Mesenchymal stem cell (in vitro differentiated cells and primary cell): Measurements from ENCODE around the gene NREP.
A peak's percentile ranks its signal among the peaks of the same experiment; 100 is the strongest.

Experiments
- DNase-seq: peaks from one replicate; pipeline ENCODE4 v3.0.0-alpha.2; 2013
- H2AFZ ChIP-seq: one replicate; pipeline ENCODE4 v1.6.1; 2013; ENCODE audit warnings: low read depth, mild to moderate bottlenecking, control low read depth, inconsistent platforms, low read length, moderate library complexity
- H2AK5ac ChIP-seq: 2 replicates; pipeline ENCODE4 v1.6.1; 2013; ENCODE audit warnings: low read length, moderate library complexity, mild to moderate bottlenecking, inconsistent platforms; ENCODE audit not compliant: severe bottlenecking
- H2BK120ac ChIP-seq: one replicate; pipeline ENCODE4 v1.6.1; 2013; ENCODE audit warnings: low read depth, mild to moderate bottlenecking, inconsistent platforms, low read length, moderate library complexity
- H2BK12ac ChIP-seq, 2 experiments: one replicate each; pipeline ENCODE4 v1.6.1; 2013; ENCODE audit warnings: inconsistent platforms in 2 of 2, low read length in 2 of 2, mild to moderate bottlenecking in 2 of 2, moderate library complexity in 2 of 2, control low read depth in 1 of 2
- H2BK15ac ChIP-seq: one replicate; pipeline ENCODE4 v1.6.1; 2013; ENCODE audit warnings: mild to moderate bottlenecking, low read depth, inconsistent platforms; ENCODE audit not compliant: poor library complexity, severe bottlenecking
- H2BK5ac ChIP-seq: 2 replicates; pipeline ENCODE4 v1.6.1; 2013; ENCODE audit warnings: low read depth, mild to moderate bottlenecking, low read length, control low read depth, inconsistent platforms; ENCODE audit not compliant: poor library complexity, severe bottlenecking
- H3K14ac ChIP-seq, 2 experiments: one replicate each; pipeline ENCODE4 v1.6.1; 2013; ENCODE audit warnings: inconsistent platforms in 2 of 2, low read length in 2 of 2, control low read depth in 1 of 2, mild to moderate bottlenecking in 1 of 2, moderate library complexity in 1 of 2
- H3K18ac ChIP-seq, 2 experiments: one replicate each; pipeline ENCODE4 v1.6.1; 2013; ENCODE audit warnings: inconsistent platforms in 2 of 2, low read length in 2 of 2, control low read depth in 1 of 2, low read depth in 1 of 2, mild to moderate bottlenecking in 1 of 2
- H3K23ac ChIP-seq, 2 experiments: one replicate each; pipeline ENCODE4 v1.6.1; 2013; ENCODE audit warnings: inconsistent platforms in 2 of 2, low read length in 2 of 2, mild to moderate bottlenecking in 2 of 2, moderate library complexity in 2 of 2, control low read depth in 1 of 2
- H3K27ac ChIP-seq: 2 replicates; pipeline ENCODE4 v1.5.1; 2013; ENCODE audit warnings: mild to moderate bottlenecking, moderate library complexity, low read length, control low read depth, inconsistent platforms; ENCODE audit not compliant: poor library complexity, severe bottlenecking
- H3K27me3 ChIP-seq, 2 experiments: 2 replicates each; pipeline versions ENCODE4 v1.6.1 to v1.7.0; 2013; ENCODE audit warnings: low read length in 2 of 2, mild to moderate bottlenecking in 2 of 2, moderate library complexity in 2 of 2, control low read depth in 1 of 2, inconsistent platforms in 1 of 2; ENCODE audit not compliant: control insufficient read depth in 1 of 2, insufficient read depth in 1 of 2
- H3K36me3 ChIP-seq, 2 experiments: 2 replicates each; pipeline versions ENCODE4 v1.6.1 to v1.7.0; 2013; ENCODE audit warnings: low read length in 2 of 2, control low read depth in 1 of 2, inconsistent platforms in 1 of 2, low read depth in 1 of 2, mild to moderate bottlenecking in 1 of 2; ENCODE audit not compliant: insufficient read depth in 2 of 2, control insufficient read depth in 1 of 2
- H3K4ac ChIP-seq, 2 experiments: one replicate each; pipeline ENCODE4 v1.6.1; 2013; ENCODE audit warnings: inconsistent platforms in 2 of 2, low read length in 2 of 2, mild to moderate bottlenecking in 2 of 2, moderate library complexity in 2 of 2, control low read depth in 1 of 2, low read depth in 1 of 2
- H3K4me1 ChIP-seq: 2 replicates; pipeline ENCODE4 v1.6.1; 2013; ENCODE audit warnings: low read depth, low read length, control low read depth; ENCODE audit not compliant: control insufficient read depth, insufficient read depth
- H3K4me2 ChIP-seq: 2 replicates; pipeline ENCODE4 v1.6.1; 2013; ENCODE audit warnings: low read length, mild to moderate bottlenecking, inconsistent platforms; ENCODE audit not compliant: poor library complexity, severe bottlenecking
- H3K4me3 ChIP-seq, 2 experiments: 2 replicates each; pipeline versions ENCODE4 v1.5.1 to v1.7.0; 2013; ENCODE audit warnings: low read length in 2 of 2, mild to moderate bottlenecking in 2 of 2, control low read depth in 1 of 2, low read depth in 1 of 2; ENCODE audit not compliant: insufficient read depth in 1 of 2
- H3K79me1 ChIP-seq: replicated peaks from 2 replicates; pipeline ENCODE4 v1.6.1; 2013; ENCODE audit warnings: mild to moderate bottlenecking, control low read depth, low read length, inconsistent platforms; ENCODE audit not compliant: poor library complexity, severe bottlenecking
- H3K9ac ChIP-seq: 2 replicates; pipeline ENCODE4 v1.7.0; 2013; ENCODE audit warnings: mild to moderate bottlenecking, low read length, moderate library complexity
- H3K9me3 ChIP-seq: 2 replicates; pipeline ENCODE4 v1.7.0; 2013; ENCODE audit warnings: mild to moderate bottlenecking, low read length; ENCODE audit not compliant: control insufficient read depth
- H4K8ac ChIP-seq: one replicate; pipeline ENCODE4 v1.6.1; 2013; ENCODE audit warnings: inconsistent platforms, mild to moderate bottlenecking, low read length, moderate library complexity
- H4K91ac ChIP-seq: one replicate; pipeline ENCODE4 v1.6.1; 2013; ENCODE audit warnings: mild to moderate bottlenecking, low read length, inconsistent platforms
- WGBS: methylation state at CpG from one replicate; pipeline ENCODE4 v1.1.7; 2013; ENCODE audit warnings: mixed read lengths; 5-methylcytosine and 5-hydroxymethylcytosine counted together

Gene NREP

GRCh38 chr5:111753884-111754589 lies 3.0 kb downstream of the NREP start:
- DNase-seq = no peak
- Histone ChIP-seq H3K27ac (no peak overlapping the region), H3K23ac (no peak overlapping the region), H3K9me3 (no peaks in the 10 kb centered on the region), H2BK120ac (no peak overlapping the region), H2AK5ac (no peak overlapping the region), H4K8ac (no peak overlapping the region), H3K36me3 (peaks cover 3 to 14% of the 10 kb centered on the region in 2 experiments), H2BK5ac (no peak overlapping the region), H3K4me2 (no peak overlapping the region), H3K4me3 (peak overlapping the region in 1 of 2 experiments; percentile 82), H2AFZ (no peak overlapping the region), H3K4me1 (peaks cover 6% of the 10 kb centered on the region), H3K4ac (no peak overlapping the region), H3K79me1 (peaks cover 3% of the 10 kb centered on the region), H2BK12ac (no peak overlapping the region), H3K9ac (peak overlapping the region; percentile 90), H3K18ac (no peak overlapping the region), H3K14ac (no peak overlapping the region), H4K91ac (no peak overlapping the region), H2BK15ac (no peak overlapping the region), H3K27me3 (no peaks in the 10 kb centered on the region)
- 83% methylated on average over 2 of the region's 3 CpGs for WGBS

- 94% methylated on average over 1 of the region's 2 CpGs for WGBS
- no peak overlapping the region for H2BK120ac ChIP-seq
- H3K4me1 ChIP-seq = peaks cover 6% of the 10 kb centered on the region
- no peak overlapping the region for H2BK5ac ChIP-seq
- no peaks in the 10 kb centered on the region for H3K9me3 ChIP-seq
- no peak overlapping the region for H3K4me2 ChIP-seq
- peaks cover 2% of the 10 kb centered on the region for H3K79me1 ChIP-seq
- no peak overlapping the region for H2AFZ ChIP-seq
- H3K9ac ChIP-seq = no peak overlapping the region
- no peak overlapping the region for H3K4ac ChIP-seq
- DNase-seq = no peak
- no peak overlapping the region for H3K18ac ChIP-seq
- no peak overlapping the region for H2AK5ac ChIP-seq
- H3K27ac ChIP-seq = no peak overlapping the region
- H4K8ac ChIP-seq = no peak overlapping the region
- H3K36me3 ChIP-seq = peaks cover 3 to 14% of the 10 kb centered on the region in 2 experiments
- no peak overlapping the region for H3K23ac ChIP-seq
- no peak overlapping the region for H2BK15ac ChIP-seq
- H3K14ac ChIP-seq = no peak overlapping the region
- H3K27me3 ChIP-seq = no peaks in the 10 kb centered on the region
- H4K91ac ChIP-seq = no peak overlapping the region
- no peak overlapping the region for H3K4me3 ChIP-seq
- H2BK12ac ChIP-seq = no peak overlapping the region
Observed at GRCh38 chr5:111752426-111752965, 4.5 kb downstream of the NREP start.

- Histone ChIP-seq H3K4me3 (no peak overlapping the region), H4K8ac (no peak overlapping the region), H3K36me3 (peaks cover 3 to 14% of the 10 kb centered on the region in 2 experiments), H4K91ac (no peak overlapping the region), H3K4ac (no peak overlapping the region), H2BK12ac (no peak overlapping the region), H2BK120ac (no peak overlapping the region), H2AFZ (no peak overlapping the region), H3K18ac (no peak overlapping the region), H3K79me1 (peaks cover 3% of the 10 kb centered on the region), H3K27ac (peak overlapping the region; percentile 87), H2BK15ac (no peak overlapping the region), H3K9ac (peak overlapping the region; percentile 78), H3K27me3 (no peaks in the 10 kb centered on the region), H3K23ac (no peak overlapping the region), H3K9me3 (no peaks in the 10 kb centered on the region), H2BK5ac (no peak overlapping the region), H2AK5ac (peak overlapping the region; percentile 18), H3K4me1 (peaks cover 6% of the 10 kb centered on the region), H3K4me2 (no peak overlapping the region), H3K14ac (no peak overlapping the region)
- DNase-seq = no peak
- 93% methylated on average over 3 of the region's 5 CpGs for WGBS
Observed at GRCh38 chr5:111749303-111750026, 7.5 kb downstream of the NREP start.

- Histone ChIP-seq H3K4me2 (no peak overlapping the region), H3K9me3 (no peaks in the 10 kb centered on the region), H3K27me3 (no peaks in the 10 kb centered on the region), H3K23ac (no peak overlapping the region), H3K27ac (peak overlapping the region; percentile 87), H2AFZ (no peak overlapping the region), H2BK15ac (no peak overlapping the region), H2BK12ac (no peak overlapping the region), H2BK120ac (no peak overlapping the region), H2AK5ac (no peak overlapping the region), H3K14ac (no peak overlapping the region), H3K79me1 (peaks cover 4% of the 10 kb centered on the region), H4K8ac (no peak overlapping the region), H3K18ac (no peak overlapping the region), H3K4me3 (peak overlapping the region in 1 of 2 experiments; percentile 50), H2BK5ac (no peak overlapping the region), H3K4ac (no peak overlapping the region), H3K9ac (peak overlapping the region; percentile 78), H4K91ac (no peak overlapping the region), H3K36me3 (peaks cover 3 to 14% of the 10 kb centered on the region in 2 experiments), H3K4me1 (peaks cover 6% of the 10 kb centered on the region)
- 11% methylated on average over 3 of the region's 3 CpGs for WGBS
- DNase-seq = peak; percentile 85
Observed at GRCh38 chr5:111748304-111748763, 8.7 kb downstream of the NREP start.
